Hematopoietic multipotent progenitor cell (in vitro differentiated cells): ENCODE measurements around the gene PFDN5. TPM values are rescaled to one million over a fixed set of nuclear protein-coding genes. Genes with fewer than 3 reads are reported as not detected.
A peak's percentile ranks its signal among the peaks of the same experiment; 100 is the strongest.

ENCODE experiments used
- DNase-seq, 3 donors: peaks; one replicate each; pipeline ENCODE4 v3.0.0-alpha.2; 2011 to 2015; ENCODE audit warnings: low read depth in 2 of 3, low spot score in 2 of 3
- total RNA-seq: library from RNA; depleted of rRNA; stranded (reverse); fragments of >200 nt; gene quantifications from one replicate; pipeline ENCODE4 v1.2.3, GENCODE V29; 2012

The PFDN5 gene
- total RNA-seq, result 477 TPM

GRCh38 chr12:53295070-53295890, at the start of gene PFDN5:
Gene PFDN5, plus strand, starts transcription at chr12:53295542. Its CDS starts 26 bp downstream, at chr12:53295568.
- peak; percentile 78 to 91 (median 89) for DNase-seq

- DNase-seq, result peak in 2 of 3 donors; percentile 66 to 78
Measured at GRCh38 chr12:53251477-53252348, 43.6 kb upstream of the PFDN5 start.

GRCh38 chr12:53252349-53252916, 42.9 kb upstream of the PFDN5 start:
- no peak for DNase-seq

- no peak for DNase-seq
Measured at GRCh38 chr12:53253298-53253697, 42.0 kb upstream of the PFDN5 start.

- DNase-seq, result no peak
Measured at GRCh38 chr12:53254816-53255545, 40.4 kb upstream of the PFDN5 start.

- peak in 2 of 3 donors; percentile 31 to 63 for DNase-seq
Measured at GRCh38 chr12:53255996-53256395, 39.3 kb upstream of the PFDN5 start.

GRCh38 chr12:53258541-53259539, 36.5 kb upstream of the PFDN5 start:
- no peak for DNase-seq

- no peak for DNase-seq
Measured at GRCh38 chr12:53259891-53260290, 35.5 kb upstream of the PFDN5 start.

- DNase-seq, result no peak
Measured at GRCh38 chr12:53265783-53266182, 29.6 kb upstream of the PFDN5 start.

- peak in 1 of 3 donors; percentile 29 for DNase-seq
Measured at GRCh38 chr12:53267306-53267998, 27.9 kb upstream of the PFDN5 start.

- peak; percentile 59 to 86 (median 86) for DNase-seq
Measured at GRCh38 chr12:53267999-53268629, 27.2 kb upstream of the PFDN5 start, which contains the start of gene ESPL1. Gene ESPL1, plus strand, starts transcription at chr12:53268299. Its CDS starts 468 bp downstream, at chr12:53268767.

GRCh38 chr12:53268630-53269562, 26.4 kb upstream of the PFDN5 start:
- DNase-seq, result no peak

GRCh38 chr12:53274445-53274844, 20.9 kb upstream of the PFDN5 start:
- DNase-seq, result no peak

GRCh38 chr12:53276511-53276910, 18.8 kb upstream of the PFDN5 start:
- DNase-seq, result no peak

- DNase-seq, result no peak
Measured at GRCh38 chr12:53277981-53278380, 17.4 kb upstream of the PFDN5 start.

- no peak for DNase-seq
Measured at GRCh38 chr12:53279283-53279869, 16.0 kb upstream of the PFDN5 start.
